Hypothalamus (tissue), 51 donors: ENCODE data around the gene PROS1.

ENCODE experiments used
- DNase-seq, 51 donors: peaks; one replicate each; lab custom pipeline; 2025; lab: John Stamatoyannopoulos, UW

PROS1 gene

DNA sequence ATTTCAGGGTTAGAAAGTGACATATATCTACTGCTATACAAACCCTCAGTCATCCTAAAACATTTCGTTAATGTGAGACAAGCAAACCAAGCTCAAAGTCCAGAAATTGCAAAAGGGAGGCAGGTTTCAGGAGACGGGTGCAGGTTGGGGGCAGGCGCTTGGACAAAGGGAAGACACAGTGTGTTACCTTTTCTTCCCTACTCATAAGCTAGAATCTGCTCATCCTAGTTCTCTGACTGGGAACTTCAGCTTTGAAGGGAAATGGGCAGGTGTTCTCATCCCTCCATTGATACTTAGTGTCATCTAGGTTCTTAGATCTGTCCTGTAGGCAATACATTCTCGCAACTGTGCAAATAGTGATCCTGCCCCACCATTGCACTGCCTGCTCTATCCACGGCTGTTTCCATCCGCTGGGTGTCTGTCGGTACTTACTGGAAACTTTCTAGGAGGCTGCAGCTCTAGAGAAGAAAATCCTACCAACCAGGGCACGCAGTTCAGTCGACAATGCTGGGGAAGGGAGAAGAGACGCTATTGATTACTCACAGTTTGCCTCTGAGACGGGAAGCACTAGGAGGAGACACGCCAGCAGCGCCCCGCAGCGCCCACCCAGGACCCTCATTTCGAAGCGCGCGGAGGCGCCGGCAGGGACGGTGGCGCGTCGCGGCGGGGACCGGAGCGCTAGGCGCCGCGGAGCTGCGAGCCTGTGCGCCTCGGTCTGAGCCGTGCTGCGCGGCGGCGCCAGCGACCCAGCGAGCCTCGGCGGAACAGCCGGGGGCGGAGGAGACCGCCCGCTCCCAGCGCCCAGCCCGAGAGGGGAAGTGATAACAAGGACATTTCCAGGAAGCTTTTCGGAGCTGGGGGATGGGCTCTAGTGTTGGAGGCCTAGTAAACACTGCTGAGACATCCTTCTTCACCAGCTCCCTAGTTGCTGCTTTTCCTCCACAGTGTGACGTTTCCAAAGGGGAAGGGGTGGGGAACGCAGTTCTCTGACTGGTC is at the start of gene PROS1:
Gene PROS1, minus strand, starts transcription at position 766 of the 996 bp plus-strand sequence. Its CDS starts 147 bp downstream, at position 619.
- DNase-seq: peak; percentile 9 to 84 (median 49)

DNA sequence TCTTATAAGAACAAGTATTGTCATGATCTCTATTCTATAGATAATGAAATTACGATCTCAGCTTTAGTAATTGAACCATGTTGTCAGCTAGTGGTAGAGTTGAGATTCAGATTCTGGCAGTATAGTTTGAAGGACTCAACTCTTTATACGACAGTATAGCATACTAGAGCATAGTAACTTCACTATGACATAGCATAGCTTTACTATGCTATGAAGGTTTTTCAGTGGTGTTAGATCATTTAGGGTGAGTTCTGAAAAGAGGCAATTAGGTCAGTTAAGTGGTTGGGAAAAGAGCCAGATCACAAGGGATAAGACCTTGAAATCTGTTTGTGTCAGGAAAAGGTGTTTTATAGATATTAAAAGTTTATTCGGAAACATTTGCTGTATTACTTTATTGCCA is 46.6 kb upstream of the PROS1 start:
- DNase-seq: no peak

DNA sequence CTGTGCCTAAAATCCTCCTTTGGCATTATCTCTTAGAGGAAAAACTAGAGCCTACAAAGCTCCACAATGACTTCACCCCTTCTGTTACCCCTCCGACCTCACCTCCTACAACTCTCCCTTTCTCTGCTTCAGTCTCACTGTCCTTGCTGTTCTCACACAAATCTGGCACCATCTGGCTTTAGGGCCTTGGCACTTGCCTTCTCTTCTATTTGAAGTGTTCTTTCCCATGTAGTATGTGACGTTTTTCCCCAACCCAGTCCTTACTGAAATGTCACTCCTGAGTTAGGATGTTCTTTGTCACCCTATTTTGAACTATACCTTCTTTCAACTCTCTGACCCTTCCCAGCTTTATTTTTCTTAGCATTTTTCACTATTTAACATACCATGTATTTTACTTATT is 46.0 kb upstream of the PROS1 start:
- DNase-seq: no peak

DNA sequence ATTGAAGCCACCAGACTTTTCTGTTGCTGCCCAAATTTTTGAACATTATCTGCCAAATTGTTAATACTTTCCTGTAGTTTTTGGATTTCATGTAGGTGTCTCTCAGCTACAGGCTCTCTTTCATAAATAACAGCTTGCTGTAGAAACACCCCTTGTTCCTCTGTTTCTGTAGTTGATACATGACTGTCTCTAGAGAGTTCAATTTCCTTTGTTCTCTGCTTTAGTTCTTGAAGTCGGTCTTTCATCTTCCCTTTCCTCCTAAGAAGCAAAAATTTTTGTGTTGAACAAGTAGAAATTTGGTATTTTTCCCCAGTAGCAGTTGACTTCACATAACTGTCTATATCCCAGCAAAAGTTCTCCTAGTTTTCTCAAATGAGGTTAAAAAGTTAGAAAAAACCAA is 41.3 kb upstream of the PROS1 start:
- DNase-seq: no peak

DNA sequence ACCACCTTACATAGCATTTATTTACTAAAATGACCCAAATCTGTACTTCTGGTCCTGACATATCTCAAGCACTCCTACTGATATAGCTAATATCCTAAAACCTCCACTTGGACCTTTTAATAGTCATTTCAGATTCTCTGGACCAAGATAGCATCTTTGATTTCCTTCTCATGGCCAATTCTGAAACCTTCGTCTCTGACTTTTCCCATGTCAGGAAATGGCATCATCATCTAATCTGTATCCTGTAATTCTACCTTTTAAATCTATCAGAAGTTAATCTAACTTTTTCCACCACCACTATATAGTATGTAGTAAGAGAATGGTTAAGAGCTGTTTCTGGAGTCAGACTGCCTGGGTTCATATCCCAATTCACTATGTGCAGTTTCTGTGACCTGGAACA is 38.5 kb upstream of the PROS1 start:
- DNase-seq: no peak

DNA sequence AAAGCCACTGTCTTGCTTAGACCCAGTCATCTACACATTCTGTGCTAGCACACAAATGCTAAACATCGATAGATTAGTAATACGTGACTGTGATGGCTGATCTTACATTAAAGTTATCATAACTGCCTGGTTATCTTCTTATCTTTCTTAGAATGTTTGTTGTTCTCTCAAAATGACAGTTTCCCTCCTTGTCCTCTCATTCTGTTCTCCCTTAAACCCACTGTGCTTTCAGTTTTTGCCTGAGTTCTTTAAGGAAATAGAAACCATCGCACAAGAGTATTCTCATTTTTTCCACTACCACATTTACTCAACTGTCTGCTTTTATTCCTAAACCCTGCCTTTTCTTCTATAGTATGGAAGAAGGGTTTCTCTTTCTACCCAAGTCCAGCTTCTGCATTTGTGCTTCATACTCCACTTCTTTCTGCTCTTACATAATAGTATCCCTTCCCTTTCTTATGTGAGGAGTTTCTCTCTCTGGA is 37.6 kb upstream of the PROS1 start:
- no peak for DNase-seq

DNA sequence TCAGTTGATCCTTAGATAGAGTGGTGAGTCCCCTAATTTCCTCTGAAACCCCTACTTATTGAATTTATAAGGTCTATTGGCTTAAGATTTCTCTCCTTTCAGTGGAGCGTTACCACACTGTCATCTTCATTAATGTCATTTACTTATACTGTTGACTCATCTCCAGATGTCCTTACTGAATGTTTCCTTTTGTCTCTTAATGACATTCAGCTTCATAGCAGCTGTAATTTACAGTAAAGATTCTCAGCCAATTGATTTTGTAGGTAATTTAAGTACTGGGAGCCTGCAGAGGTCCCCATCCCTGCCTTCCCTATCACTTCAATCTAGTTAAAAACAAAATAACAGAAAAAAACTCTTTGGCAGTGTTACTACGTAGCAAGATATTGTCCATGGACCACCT is 35.9 kb upstream of the PROS1 start:
- no peak for DNase-seq

DNA sequence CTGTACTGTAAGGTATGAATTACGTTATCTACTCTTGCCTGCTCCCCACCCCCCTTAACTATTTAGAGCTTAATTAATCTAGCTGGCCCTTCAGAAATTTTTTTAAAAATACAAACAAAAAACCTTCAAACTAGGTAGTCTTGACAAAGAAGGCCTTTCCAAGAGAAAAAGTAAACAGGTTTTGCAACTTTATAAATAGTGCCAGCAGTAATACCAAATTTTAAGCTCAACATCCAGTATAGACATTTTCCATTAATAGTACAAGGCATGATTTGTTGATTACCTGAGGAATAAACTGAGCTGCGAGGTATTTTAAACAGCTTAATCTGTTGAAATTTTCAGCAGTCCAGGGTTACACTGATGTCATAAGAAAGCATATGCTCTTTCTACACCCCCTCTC is 34.6 kb upstream of the PROS1 start:
- DNase-seq: no peak

DNA sequence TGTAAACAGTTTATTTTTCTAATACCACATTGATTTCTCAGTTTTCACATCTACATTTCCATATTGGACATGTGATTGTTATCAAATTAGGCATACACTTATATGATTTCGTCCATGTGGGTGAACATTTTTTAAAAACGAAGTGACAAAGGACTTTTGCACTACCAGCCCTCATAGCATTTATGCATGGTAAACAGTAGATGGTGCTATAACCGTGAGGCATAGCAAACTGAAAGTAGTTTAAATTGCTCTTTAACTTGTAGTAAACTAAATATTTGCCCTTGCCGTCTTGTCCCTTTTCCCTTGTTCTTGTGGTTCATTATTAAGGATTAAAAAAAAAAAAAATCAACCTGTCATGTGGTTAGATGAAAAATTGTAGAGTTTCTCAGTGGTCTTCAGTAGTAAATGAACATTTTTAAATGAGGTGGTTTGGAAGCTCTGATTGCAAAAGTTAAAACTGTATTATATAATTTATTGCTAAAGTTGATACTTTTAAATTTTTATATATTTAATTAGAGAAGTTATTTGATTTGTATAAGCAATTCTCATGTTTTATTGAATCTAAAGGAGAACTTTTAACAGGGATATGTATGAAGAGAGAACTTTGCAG is 30.7 kb upstream of the PROS1 start:
- DNase-seq: peak in 1 of 51 donors; percentile 53

DNA sequence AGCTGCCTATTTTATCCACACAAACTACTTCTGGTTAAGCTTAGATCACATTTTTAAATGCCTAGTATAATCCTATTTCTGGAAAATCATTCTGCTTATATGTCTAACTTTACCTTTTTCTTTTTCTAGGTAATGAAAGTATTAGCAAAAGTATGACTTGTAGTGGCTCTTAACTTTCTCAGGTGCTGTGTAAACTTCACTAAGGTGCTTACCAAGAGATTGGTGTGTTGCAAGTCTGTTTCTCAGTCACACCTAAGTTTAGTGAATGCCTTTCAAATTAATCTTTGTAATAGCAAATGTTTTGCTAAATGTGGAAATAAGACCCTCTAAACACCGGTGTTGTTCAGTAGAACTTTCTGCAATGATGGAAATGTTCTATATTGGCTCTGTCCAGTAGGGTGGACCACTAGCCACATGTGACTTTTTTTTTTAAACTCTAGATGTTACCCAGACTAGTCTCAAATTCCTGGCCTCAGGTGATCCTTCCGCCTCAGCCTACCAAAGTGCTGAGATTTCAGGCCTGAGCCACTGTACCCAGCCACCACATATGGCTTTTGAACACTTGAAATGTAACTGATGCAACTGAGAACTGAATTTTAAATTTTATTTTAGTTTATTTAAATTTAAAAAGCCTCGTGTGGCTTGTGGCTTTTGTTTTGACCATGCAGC is 28.3 kb upstream of the PROS1 start:
- no peak for DNase-seq

DNA sequence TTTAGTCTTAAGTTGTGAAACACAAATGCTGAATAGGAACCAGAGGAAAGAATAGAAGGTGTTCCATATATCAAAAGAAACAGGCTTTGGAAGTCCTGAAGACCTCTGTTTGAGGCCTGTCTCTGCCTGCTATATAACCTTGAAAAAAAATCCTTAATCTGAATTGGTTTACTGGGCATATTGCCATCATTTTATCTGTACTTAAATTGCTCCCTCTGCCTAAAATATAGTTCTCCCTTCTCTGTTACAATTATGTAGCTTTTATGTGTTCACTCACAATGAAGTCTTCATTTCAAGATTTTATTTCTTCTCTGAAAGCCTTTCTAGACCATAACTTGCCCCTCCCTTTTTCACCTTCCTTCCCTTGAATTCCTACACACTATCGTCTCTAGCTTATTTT is 27.5 kb upstream of the PROS1 start:
- DNase-seq: no peak

DNA sequence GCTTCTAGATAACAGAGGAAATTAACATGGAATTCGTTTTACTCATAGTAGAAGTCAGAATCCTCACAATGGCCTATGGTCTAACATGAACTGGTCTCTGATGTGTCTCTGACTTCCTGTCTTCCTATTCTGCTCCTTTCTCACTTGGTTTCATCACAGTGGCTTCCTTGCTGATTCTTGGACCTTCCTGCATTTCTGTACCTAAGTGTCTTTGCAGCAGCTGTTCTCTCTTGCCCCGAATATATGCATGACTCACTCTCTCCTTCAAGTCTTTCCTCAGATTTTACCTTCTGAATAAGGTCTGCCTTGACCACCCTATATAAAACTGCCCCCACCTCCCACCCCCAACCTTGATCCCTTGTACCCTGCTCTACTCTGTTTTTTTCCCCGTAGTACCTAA is 20.4 kb upstream of the PROS1 start:
- DNase-seq: no peak

DNA sequence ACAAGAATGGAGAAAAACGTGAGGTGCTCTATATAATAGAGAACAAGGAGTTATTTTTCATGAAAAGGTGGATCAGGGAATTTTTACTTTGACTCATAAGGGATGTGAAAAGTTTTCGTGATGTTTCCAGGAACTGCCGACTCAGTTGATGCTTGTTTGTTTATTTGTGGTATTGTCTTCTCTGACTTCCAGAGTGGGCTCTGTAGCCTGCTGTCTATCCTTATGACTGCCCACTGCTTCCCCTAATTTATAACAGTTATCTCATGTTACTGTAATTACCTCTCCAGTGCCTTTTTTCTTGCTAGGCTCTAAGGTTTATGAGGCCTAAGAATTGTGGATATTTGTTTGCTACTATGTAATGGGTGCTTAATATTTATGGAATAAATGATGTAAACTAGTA is 18.5 kb upstream of the PROS1 start:
- no peak for DNase-seq

DNA sequence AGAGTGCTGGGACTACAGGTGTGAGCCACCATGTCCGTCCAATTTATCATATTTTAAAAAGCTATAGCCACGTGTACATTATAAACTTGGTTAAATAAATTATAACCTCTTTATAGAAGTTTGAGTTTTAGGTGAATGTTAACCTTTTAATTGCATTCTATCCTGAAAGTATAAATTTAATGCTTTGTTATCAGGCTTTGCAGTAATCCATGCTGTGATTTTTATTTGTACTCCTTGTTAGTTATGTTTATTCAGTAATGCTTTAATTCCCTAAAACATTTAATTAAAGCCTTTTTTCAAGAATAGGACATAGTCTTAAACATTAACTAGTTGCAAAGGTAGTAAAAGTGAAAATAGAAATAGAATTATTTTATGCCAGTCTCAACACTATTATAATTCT is 17.9 kb upstream of the PROS1 start:
- no peak for DNase-seq

DNA sequence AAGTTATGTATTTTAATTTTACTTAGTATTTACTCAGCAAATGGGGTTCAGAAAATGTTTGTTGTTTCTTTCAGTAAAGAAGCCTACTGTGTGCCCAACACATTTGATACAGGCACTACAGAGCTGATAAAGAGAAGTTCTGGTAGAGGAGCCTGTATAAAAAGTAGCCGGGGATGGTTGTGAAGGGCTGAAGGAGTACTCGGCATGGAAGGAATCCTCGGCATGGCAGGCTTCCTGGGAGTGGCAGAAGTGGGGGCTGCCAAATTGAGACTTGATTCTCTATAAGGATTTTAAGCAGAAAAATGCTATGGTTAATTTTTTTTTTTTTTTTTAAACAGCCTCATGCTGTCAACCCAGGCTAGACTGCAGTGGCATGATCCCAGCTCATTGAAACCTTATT is 15.5 kb upstream of the PROS1 start:
- no peak for DNase-seq

DNA sequence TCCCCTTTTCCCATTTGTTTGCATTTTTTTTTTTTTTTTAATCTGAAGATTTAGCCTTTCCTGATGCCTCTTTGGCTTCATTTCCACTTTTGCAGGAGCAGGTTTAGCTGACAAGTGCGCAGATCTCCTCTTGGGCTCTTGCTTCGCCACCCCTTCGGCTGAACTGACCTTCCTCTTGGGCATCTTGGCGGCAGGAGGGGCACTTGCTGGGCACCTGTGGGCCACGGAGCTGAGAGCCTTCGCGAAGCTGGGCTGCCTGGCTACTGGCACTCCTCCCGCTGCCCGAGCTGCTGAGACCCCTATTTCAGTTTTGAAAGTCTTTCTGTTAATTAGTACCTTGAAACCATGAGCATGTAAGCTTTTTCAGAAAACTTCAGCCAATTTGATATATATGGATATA is 15.1 kb upstream of the PROS1 start:
- no peak for DNase-seq

DNA sequence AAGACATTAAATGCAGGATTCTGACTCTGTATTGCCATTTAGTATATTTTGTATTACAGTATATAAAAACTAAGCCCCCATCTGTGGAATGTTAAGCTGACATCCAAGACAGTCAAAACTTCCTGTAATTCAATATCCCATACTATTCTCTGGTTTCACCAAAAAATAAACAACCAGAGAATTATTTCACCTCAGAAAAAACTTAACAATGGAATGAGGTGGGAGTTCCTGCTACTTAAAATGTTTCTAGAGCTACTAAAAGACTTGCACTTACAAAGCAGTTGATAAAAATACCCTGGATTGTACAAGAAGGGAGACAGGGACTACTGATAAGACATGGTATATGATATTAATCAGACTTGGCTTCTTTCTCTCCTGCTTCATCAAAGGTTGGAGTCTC is 14.6 kb upstream of the PROS1 start:
- no peak for DNase-seq

DNA sequence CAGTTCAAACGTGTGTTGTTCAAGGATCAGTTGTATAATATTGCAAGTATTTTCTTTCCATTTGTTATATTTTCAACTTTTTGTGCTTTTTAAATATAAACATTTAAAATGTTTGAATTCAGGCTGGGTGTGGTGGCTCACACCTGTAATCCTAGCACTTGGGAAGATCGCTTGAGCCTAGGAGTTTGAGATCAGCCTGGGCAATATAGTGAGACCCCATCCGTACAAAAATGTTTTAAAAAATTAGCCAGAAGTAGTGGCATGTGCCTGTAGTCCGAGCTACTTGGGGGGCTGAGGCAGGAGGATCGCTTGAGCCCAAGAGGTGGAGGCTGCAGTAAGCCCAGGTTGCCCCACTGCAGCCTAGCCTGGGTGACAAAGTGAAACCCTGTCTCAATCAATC is 10.9 kb upstream of the PROS1 start:
- no peak for DNase-seq

DNA sequence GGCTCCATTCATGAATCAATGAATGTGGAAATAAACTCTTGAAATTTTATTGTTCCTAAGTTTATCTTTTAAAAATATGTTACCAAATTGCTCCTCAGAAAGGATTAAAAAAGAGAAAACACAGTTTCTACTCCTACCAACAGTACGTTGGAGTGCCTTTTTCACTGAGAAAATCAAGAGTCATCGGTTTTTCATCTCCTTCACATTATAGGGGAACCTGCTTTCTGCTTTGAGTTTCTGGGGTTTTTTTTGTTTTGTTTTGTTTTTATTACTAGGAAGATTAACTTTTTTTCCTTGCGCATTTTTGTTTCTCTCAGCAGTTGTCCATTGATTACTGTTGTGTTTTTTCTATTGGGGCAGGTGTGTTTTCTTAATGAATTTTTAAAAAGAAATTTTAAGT is 9.7 kb upstream of the PROS1 start:
- DNase-seq: no peak

DNA sequence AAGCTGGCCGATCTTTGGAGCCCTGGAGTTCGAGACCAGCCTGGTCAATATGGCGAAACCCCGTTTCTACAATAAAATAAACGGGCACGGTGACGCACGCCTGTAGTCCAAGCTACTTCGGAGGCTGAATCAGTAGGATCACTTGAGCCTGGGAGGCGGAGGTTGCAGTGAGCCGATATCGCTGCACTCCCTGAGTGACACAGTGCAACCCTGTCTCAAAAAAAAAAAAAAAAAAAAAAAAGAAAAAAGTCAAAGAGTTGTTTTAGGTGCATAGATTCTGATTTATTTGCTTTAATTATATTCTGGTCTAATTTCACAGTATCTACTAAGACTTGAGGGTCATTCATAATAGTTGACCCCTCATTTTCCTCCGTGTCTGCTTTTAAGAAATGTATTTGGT is 8.0 kb upstream of the PROS1 start:
- no peak for DNase-seq

DNA sequence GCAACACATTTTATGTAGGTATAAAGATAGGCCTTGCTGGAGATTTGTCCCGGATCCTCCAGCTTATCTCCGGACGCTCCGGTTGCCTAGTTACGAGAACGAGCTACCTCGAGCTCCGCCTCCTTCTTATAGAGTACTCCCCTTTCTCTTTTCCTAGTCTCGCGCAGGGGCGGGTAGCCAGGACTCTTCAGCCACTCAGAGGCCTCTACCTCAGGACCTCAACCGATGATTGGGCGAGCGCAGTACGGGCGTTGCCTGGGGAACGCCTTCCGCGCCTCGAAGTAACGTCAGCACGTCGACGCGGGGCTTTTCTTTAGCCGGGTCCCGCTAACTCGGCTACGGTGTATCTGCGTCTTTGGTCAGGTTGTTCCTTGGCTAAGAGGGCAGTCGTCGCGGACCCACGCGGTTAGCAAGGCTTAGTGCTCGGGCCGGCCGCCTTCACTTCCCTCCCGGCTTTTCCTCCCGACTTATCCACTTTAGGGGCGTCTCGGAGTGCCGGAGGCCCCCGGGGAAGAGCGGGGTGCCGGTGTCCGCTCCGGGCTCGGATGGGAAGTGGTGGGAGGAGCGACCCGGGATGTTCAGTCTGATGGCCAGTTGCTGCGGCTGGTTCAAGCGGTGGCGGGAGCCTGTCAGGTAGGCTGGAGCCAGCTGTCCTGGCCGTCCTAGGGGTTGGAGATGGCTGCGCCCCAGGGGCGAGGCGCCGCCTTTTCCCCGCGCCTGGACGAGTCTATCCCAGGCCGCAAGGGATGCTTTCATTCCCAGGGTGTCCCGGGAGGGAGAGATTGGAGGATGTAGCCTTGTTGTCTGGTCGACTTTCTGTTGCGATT is 6.4 kb upstream of the PROS1 start, which contains the start of gene ARL13B:
Gene ARL13B, plus strand, starts transcription at position 306 of the 827 bp plus-strand sequence. Its CDS starts 269 bp downstream, at position 575.
- peak; percentile 57 to 99 (median 94) for DNase-seq
